Gastroesophageal sphincter (tissue), 4 donors: ENCODE results near the gene ERBB4. TPM values are rescaled to one million over a fixed set of nuclear protein-coding genes. Genes with fewer than 3 reads are reported as not detected.
"Not testable (repeated sequence)": the region's sequence is repeated elsewhere in the genome, so short reads cannot be mapped to it uniquely, and the experiment has no call there.

ENCODE experiments used
- ATAC-seq: fragments of 150-250 bp; one replicate; pipeline ENCODE4 v1.9.1; 2016; ENCODE audit warnings: mild to moderate bottlenecking, moderate library complexity
- H3K27ac ChIP-seq, 4 donors: fragments of 200-600 bp; sonication (generic) in 3 of 4; 1 replicate in 3 of 4; 2 replicates in 1 of 4; pipeline ENCODE4 v1.5.1; 2016 to 2019
- H3K27me3 ChIP-seq: fragments of 200-600 bp; sonication (generic); one replicate; pipeline ENCODE4 v1.5.1; 2019
- H3K36me3 ChIP-seq, 2 donors: fragments of 200-600 bp; sonication (generic); one replicate each; pipeline ENCODE4 v1.5.1; 2019; ENCODE audit warnings: control low read depth in 1 of 2
- H3K4me1 ChIP-seq, 3 donors: fragments of 200-600 bp; sonication (generic); 1 replicate in 2 of 3; 2 replicates in 1 of 3; pipeline ENCODE4 v1.5.1; 2016 to 2019; ENCODE audit warnings: control low read depth in 2 of 3
- H3K4me3 ChIP-seq, 2 donors: fragments of 200-600 bp; sonication (generic); one replicate each; pipeline ENCODE4 v1.5.1; 2019; ENCODE audit warnings: mild to moderate bottlenecking in 1 of 2, moderate library complexity in 1 of 2
- H3K9me3 ChIP-seq, 3 donors: fragments of 200-600 bp; sonication (generic); one replicate each; pipeline ENCODE4 v1.5.1; 2017 to 2019; ENCODE audit warnings: control low read depth in 2 of 3
- EP300 ChIP-seq: sonication (generic); formaldehyde crosslinking; IDR thresholded peaks from one replicate; pipeline ENCODE4 v1.6.1; 2017; ENCODE audit warnings: antibody characterized with exemption, mild to moderate bottlenecking
- POLR2A ChIP-seq, 2 donors: fragments of 450-650 bp; IDR thresholded peaks; one replicate each; pipeline ENCODE4 v1.6.1; 2017; ENCODE audit warnings: antibody characterized with exemption in 2 of 2, mild to moderate bottlenecking in 2 of 2, moderate library complexity in 1 of 2
- POLR2AphosphoS5 ChIP-seq: sonication (generic); formaldehyde crosslinking; IDR thresholded peaks from one replicate; pipeline ENCODE4 v1.6.1; 2017; ENCODE audit warnings: antibody characterized with exemption
- WGBS, 2 donors: methylation state at CpG; one replicate each; pipeline ENCODE4 v1.1.5; 2018; ENCODE audit warnings: low coverage in 1 of 2; 5-methylcytosine and 5-hydroxymethylcytosine counted together
- total RNA-seq, 4 donors: library from RNA; depleted of rRNA; stranded (reverse); fragments of >200 nt; gene quantifications; one replicate each; pipeline ENCODE4 v1.1.0, GENCODE V29; 2016
- TF ChIP-seq, protein P1 (sequence below), 4 experiments: fragments of 200-600 bp in 2 of 4; fragments of 450-650 bp in 2 of 4; sonication (generic) in 1 of 4; IDR thresholded peaks; one replicate each; pipeline ENCODE4 v1.5.1; 2017 to 2019; ENCODE audit warnings: antibody characterized with exemption in 4 of 4, mild to moderate bottlenecking in 2 of 4, moderate library complexity in 2 of 4

The ERBB4 gene
- total RNA-seq, 4 donors from 2014 or later = 0.16 to 0.92 (median 0.50) TPM

DNA sequence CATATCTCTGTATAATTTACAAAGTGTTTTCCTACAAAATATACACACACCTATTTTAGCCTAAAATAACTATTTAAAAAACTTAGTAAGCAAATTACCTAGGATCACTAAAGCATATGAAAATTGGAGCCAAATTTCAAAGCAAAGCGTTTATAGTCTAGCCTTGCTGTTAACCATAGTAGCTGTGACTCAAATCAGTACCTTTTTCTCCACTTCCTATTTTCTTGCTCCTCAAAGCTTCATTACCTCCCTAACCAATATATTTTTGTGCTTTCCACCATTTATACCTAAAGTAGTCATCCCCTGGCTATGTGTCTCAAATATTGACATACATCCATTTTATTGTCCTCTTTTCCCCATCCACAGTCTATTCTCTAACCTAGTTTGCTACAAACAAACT is 73.1 kb downstream of the ERBB4 start:
- Histone ChIP-seq H3K9me3 (no peaks in the 10 kb centered on the region), H3K4me3 (no peak overlapping the region), H3K27ac (no peak overlapping the region), H3K4me1 (no peaks in the 10 kb centered on the region), H3K36me3 (no peaks in the 10 kb centered on the region), H3K27me3 (no peaks in the 10 kb centered on the region)
- WGBS, 2 donors = 92 to 95% methylated on average over 1 of the region's 1 CpG
- no peak for TF ChIP-seq POLR2A (IDR thresholded peaks at IDR 0.05)
- no peak for ATAC-seq

DNA sequence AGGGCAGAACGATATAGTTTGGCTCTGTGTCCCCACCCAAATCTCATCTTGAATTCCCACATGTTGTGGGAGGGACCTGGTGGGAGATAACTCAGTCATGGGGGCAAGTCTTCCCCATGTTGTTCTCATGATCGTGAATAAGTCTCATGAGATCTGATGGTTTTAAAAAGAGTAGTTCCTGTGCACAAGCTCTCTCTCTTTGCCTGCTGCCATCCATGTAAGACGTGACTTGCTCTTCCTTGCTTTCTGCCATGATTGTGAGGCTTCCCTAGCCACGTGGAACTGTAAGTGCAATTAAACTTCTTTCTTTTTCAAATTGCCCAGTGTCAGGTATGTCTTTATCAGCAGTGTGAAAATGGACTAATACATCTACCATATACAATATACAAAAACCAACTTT is 76.9 kb downstream of the ERBB4 start:
- 72 to 77% methylated on average over 3 to 4 of the region's 4 CpGs for WGBS, 2 donors
- H3K9me3 ChIP-seq, H3K27me3 ChIP-seq, H3K36me3 ChIP-seq, ATAC-seq, H3K4me3 ChIP-seq, H3K27ac ChIP-seq, H3K4me1 ChIP-seq: not testable (repeated sequence)

DNA sequence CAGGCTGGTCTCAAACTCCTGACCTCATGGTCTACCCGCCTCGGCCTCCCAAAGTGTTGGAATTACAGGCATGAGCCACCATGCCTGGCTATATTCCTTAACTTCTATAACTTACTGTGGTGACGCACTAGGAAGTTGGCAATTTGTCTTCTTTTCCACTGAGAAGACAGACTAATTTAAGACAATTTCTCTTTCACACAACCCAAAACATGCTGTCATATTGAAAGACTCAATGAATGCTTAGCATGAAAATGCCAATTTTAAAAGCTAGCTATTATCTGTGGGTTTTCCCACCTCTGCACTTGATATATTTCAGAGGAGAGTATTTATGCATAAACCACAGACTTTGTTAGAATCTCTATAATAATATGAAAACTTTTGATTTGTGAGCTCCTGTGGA is 84.5 kb downstream of the ERBB4 start:
- Histone ChIP-seq H3K9me3 (no peaks in the 10 kb centered on the region), H3K36me3 (no peaks in the 10 kb centered on the region), H3K4me1 (no peaks in the 10 kb centered on the region), H3K27me3 (no peaks in the 10 kb centered on the region), H3K27ac (no peak overlapping the region), H3K4me3 (no peak overlapping the region)
- ATAC-seq = no peak
- TF ChIP-seq EP300 (no peak), POLR2AphosphoS5 (no peak)
- 77 to 92% methylated on average over 3 of the region's 3 CpGs for WGBS, 2 donors

DNA sequence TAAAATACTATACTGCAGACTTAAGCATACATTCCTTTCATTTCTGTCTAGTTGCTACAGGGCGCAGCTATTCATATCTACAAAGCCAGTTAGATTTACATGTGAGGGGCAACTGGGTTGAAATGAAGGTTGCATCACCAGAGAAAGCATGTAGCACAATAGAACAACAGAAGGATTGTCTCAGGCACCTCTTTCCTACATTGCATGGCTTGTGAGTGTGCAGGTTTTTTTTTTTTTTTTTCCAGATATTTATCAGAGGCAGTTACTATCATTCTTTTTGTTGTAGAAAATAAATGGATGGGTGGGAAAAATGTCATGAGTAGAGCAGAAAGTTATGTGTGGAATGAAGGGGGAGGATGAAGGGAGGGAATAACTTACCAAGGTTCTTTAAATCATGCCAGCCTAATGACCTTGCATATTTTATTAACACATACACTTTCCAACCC is 86.8 kb downstream of the ERBB4 start:
- no peak for ATAC-seq
- no peaks in the 10 kb centered on the region for H3K9me3 ChIP-seq
- H3K4me1 ChIP-seq = no peaks in the 10 kb centered on the region
- H3K4me3 ChIP-seq = no peak overlapping the region
- no peaks in the 10 kb centered on the region for H3K36me3 ChIP-seq
- WGBS, 2 donors = 0 to 71% methylated on average over 1 of the region's 1 CpG
- no peaks in the 10 kb centered on the region for H3K27me3 ChIP-seq
- H3K27ac ChIP-seq = no peak overlapping the region
- TF ChIP-seq, protein P1, sequence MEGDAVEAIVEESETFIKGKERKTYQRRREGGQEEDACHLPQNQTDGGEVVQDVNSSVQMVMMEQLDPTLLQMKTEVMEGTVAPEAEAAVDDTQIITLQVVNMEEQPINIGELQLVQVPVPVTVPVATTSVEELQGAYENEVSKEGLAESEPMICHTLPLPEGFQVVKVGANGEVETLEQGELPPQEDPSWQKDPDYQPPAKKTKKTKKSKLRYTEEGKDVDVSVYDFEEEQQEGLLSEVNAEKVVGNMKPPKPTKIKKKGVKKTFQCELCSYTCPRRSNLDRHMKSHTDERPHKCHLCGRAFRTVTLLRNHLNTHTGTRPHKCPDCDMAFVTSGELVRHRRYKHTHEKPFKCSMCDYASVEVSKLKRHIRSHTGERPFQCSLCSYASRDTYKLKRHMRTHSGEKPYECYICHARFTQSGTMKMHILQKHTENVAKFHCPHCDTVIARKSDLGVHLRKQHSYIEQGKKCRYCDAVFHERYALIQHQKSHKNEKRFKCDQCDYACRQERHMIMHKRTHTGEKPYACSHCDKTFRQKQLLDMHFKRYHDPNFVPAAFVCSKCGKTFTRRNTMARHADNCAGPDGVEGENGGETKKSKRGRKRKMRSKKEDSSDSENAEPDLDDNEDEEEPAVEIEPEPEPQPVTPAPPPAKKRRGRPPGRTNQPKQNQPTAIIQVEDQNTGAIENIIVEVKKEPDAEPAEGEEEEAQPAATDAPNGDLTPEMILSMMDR (IDR thresholded peaks at IDR 0.05) = no peak
- TF ChIP-seq POLR2A (IDR thresholded peaks at IDR 0.05) (no peak), EP300 (no peak), POLR2AphosphoS5 (no peak)

DNA sequence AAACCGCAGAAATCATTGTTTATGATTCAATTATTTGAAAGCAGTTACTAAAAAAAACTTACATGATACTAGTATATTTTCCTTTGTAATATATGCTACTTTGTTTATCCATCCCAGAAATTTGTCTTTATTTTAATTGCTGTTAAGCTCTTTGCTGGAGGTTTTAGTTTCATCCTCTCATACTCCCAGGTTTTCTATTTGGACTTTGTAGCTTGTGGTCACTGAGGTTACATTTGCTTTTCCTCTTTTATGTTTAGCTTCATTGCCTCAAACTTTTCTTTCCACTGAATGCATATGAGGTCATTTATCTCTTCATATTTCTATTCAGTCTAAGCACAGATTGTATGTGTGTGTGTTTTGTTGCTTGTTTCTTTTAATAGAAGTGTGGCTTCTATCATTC is 89.9 kb downstream of the ERBB4 start:
- TF ChIP-seq POLR2A (IDR thresholded peaks at IDR 0.05) = no peak
- TF ChIP-seq, protein P1 (IDR thresholded peaks at IDR 0.05) = no peak
- TF ChIP-seq EP300 = no peak
- no peak for TF ChIP-seq POLR2AphosphoS5
- H3K9me3 ChIP-seq = no peaks in the 10 kb centered on the region
- no peak overlapping the region for H3K27ac ChIP-seq
- WGBS, 2 donors = 58 to 83% methylated on average over 1 of the region's 1 CpG
- no peaks in the 10 kb centered on the region for H3K27me3 ChIP-seq
- no peak overlapping the region for H3K4me3 ChIP-seq
- no peaks in the 10 kb centered on the region for H3K4me1 ChIP-seq
- H3K36me3 ChIP-seq = no peaks in the 10 kb centered on the region
- ATAC-seq = no peak

DNA sequence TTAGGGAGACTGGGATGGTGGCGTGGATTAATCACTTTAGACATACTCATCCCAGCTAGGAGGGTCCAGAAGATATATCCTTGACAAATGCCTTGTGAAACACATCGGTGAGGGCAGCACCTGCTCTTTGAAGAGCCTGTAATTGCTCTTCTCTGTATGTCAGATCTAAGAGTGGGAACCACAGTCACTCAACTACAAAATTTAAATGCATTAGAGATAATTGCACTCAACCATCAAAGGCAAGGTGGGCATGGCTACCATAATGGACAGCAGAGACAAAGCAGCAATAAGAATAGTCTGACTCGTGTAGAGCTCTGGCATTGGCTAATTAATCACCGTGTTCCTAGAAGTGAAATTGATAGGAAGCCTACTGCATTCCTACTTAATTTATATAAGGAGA is 96.8 kb downstream of the ERBB4 start:
- H3K4me1 ChIP-seq = no peaks in the 10 kb centered on the region
- no peak for ATAC-seq
- WGBS, 2 donors = 71 to 75% methylated on average over 1 to 4 of the region's 4 CpGs
- H3K4me3 ChIP-seq = no peak overlapping the region
- no peaks in the 10 kb centered on the region for H3K27me3 ChIP-seq
- H3K9me3 ChIP-seq = peaks cover 0 to 28% (median 0%) of the 10 kb centered on the region in 3 donors
- TF ChIP-seq POLR2A (IDR thresholded peaks at IDR 0.05) (no peak), POLR2AphosphoS5 (no peak), EP300 (no peak)
- TF ChIP-seq, protein P1 (IDR thresholded peaks at IDR 0.05) = no peak
- no peaks in the 10 kb centered on the region for H3K36me3 ChIP-seq
- no peak overlapping the region for H3K27ac ChIP-seq

DNA sequence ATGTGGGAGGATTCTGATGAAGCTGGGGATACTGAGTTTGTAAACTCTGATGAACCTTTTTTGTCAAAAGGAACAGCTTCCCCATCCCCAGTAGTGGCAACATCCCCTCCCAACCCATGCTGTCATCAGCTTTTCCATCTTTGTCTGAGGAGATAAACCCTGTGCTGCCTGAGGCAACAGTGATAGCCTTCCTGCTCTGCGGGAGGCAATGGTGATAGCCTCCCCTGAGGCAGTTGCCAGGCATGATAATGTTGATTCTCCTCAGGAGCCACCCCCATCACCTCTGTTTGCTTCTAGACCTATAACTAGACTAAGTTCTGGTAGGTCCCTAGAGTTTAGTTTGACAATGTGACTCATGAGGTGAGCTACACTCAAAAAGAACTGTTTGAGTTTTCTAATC is 97.5 kb downstream of the ERBB4 start:
- Histone ChIP-seq H3K27me3 (no peaks in the 10 kb centered on the region), H3K9me3 (peaks cover 0 to 28% (median 0%) of the 10 kb centered on the region in 3 donors), H3K4me1 (no peaks in the 10 kb centered on the region), H3K27ac (no peak overlapping the region), H3K36me3 (no peaks in the 10 kb centered on the region), H3K4me3 (no peak overlapping the region)
- TF ChIP-seq, protein P1 (IDR thresholded peaks at IDR 0.05) = no peak
- TF ChIP-seq EP300 = no peak
- no peak for TF ChIP-seq POLR2A (IDR thresholded peaks at IDR 0.05)
- TF ChIP-seq POLR2AphosphoS5 = no peak
- ATAC-seq = no peak
- WGBS, 2 donors = no CpG with 5 or more reads among the region's 1 CpG
